Cerebellar nuclear complex (tissue), 1 donor: ENCODE results near the gene VILL.
A peak's percentile ranks its signal among the peaks of the same experiment; 100 is the strongest.
"Not testable (repeated sequence)": the region's sequence is repeated elsewhere in the genome, so short reads cannot be mapped to it uniquely, and the experiment has no call there.

Experiments
- DNase-seq, 2 experiments: peaks; one replicate each; lab custom pipeline; 2025; lab: John Stamatoyannopoulos, UW

Gene VILL

GRCh38 chr3:37963635-37964034 lies 27.0 kb upstream of the VILL start:
- DNase-seq = no peak

- no peak for DNase-seq
Observed at GRCh38 chr3:37964146-37964545, 26.4 kb upstream of the VILL start.

- DNase-seq = no peak
Observed at GRCh38 chr3:37964716-37965115, 25.9 kb upstream of the VILL start.

- DNase-seq = no peak
Observed at GRCh38 chr3:37967260-37967881, 23.2 kb upstream of the VILL start.

- no peak for DNase-seq
Observed at GRCh38 chr3:37968199-37968598, 22.4 kb upstream of the VILL start.

- DNase-seq = no peak
Observed at GRCh38 chr3:37968813-37969595, 21.6 kb upstream of the VILL start.

- DNase-seq = no peak
Observed at GRCh38 chr3:37969596-37970100, 20.9 kb upstream of the VILL start.

GRCh38 chr3:37970802-37971201 lies 19.8 kb upstream of the VILL start:
- DNase-seq = no peak

- peak; percentile 12 to 47 for DNase-seq
Observed at GRCh38 chr3:37971467-37971866, 19.1 kb upstream of the VILL start.

GRCh38 chr3:37972056-37972455 lies 18.5 kb upstream of the VILL start:
- DNase-seq = not testable (repeated sequence)

GRCh38 chr3:37973246-37974054 lies 17.1 kb upstream of the VILL start:
- peak; percentile 38 to 84 for DNase-seq

- no peak for DNase-seq
Observed at GRCh38 chr3:37974121-37975083, 16.2 kb upstream of the VILL start.

- DNase-seq = no peak
Observed at GRCh38 chr3:37979541-37980461, 10.8 kb upstream of the VILL start.

GRCh38 chr3:37980462-37981347 lies 9.9 kb upstream of the VILL start:
- DNase-seq = no peak

- no peak for DNase-seq
Observed at GRCh38 chr3:37981348-37981664, 9.3 kb upstream of the VILL start.

GRCh38 chr3:37982331-37982730 lies 8.3 kb upstream of the VILL start:
- DNase-seq = no peak

- no peak for DNase-seq
Observed at GRCh38 chr3:37984051-37984450, 6.5 kb upstream of the VILL start.

- DNase-seq = no peak
Observed at GRCh38 chr3:37984596-37984995, 6.0 kb upstream of the VILL start.

GRCh38 chr3:37985637-37986320 lies 4.8 kb upstream of the VILL start:
- DNase-seq = no peak
